HL-60 (cell line): ENCODE data around the gene TGFBR3L.

Experiments used
- CTCF ChIP-seq: IDR thresholded peaks from one replicate; pipeline ENCODE4 v1.5.1; 2011; ENCODE audit warnings: low read length, control low read depth, inconsistent platforms; ENCODE audit not compliant: insufficient read depth
- GABPA ChIP-seq: IDR thresholded peaks from 2 replicates; pipeline ENCODE4 v1.6.1; 2012; ENCODE audit warnings: low read depth
- POLR2AphosphoS5 ChIP-seq: IDR thresholded peaks from 2 replicates; pipeline ENCODE4 v1.6.1; 2012; ENCODE audit warnings: low read depth
- REST ChIP-seq: IDR thresholded peaks from 2 replicates; pipeline ENCODE4 v1.6.1; 2012; ENCODE audit warnings: low read depth; ENCODE audit not compliant: insufficient replicate concordance
- SPI1 ChIP-seq: IDR thresholded peaks from 2 replicates; pipeline ENCODE4 v1.6.1; 2012; ENCODE audit warnings: low read depth, mild to moderate bottlenecking, borderline replicate concordance

- TF ChIP-seq CTCF (no peak), POLR2AphosphoS5 (0 out of 2 replicates have a peak, but pooled peaks have one; percentile 47), GABPA (no peak), REST (no peak), SPI1 (no peak)
Measured at GRCh38 chr19:7919610-7920518, 5.2 kb downstream of the TGFBR3L start, which contains the start of gene SNAPC2.
